ENCODE measurements around the gene NMU.
"Not testable (repeated sequence)": the region's sequence is repeated elsewhere in the genome, so short reads cannot be mapped to it uniquely, and the experiment has no call there.

Gene NMU

GRCh38 chr4:55624063-55624462 is 12.0 kb downstream of the NMU start:
- not testable (repeated sequence) for DNase-seq

GRCh38 chr4:55618546-55619143 is 17.5 kb downstream of the NMU start:
- no peak for DNase-seq

- DNase-seq, result no peak
Measured at GRCh38 chr4:55617587-55618197, 18.4 kb downstream of the NMU start.

- no peak for DNase-seq
Measured at GRCh38 chr4:55615008-55615407, 21.1 kb downstream of the NMU start.

- DNase-seq, result no peak
Measured at GRCh38 chr4:55613621-55614020, 22.5 kb downstream of the NMU start.

- no peak for DNase-seq
Measured at GRCh38 chr4:55612341-55612740, 23.8 kb downstream of the NMU start.

- no peak for DNase-seq
Measured at GRCh38 chr4:55611358-55612059, 24.6 kb downstream of the NMU start.

- no peak for DNase-seq
Measured at GRCh38 chr4:55610381-55610780, 25.7 kb downstream of the NMU start.

GRCh38 chr4:55609393-55609866 is 26.7 kb downstream of the NMU start:
- peak; percentile 19 for DNase-seq

- no peak for DNase-seq
Measured at GRCh38 chr4:55608591-55608990, 27.5 kb downstream of the NMU start.

- no peak for DNase-seq
Measured at GRCh38 chr4:55604996-55605395, 31.1 kb downstream of the NMU start.

GRCh38 chr4:55600640-55601039 is 35.5 kb downstream of the NMU start:
- DNase-seq, result no peak

- DNase-seq, result no peak
Measured at GRCh38 chr4:55598641-55599040, 37.5 kb downstream of the NMU start.

GRCh38 chr4:55592014-55592413 is 44.1 kb downstream of the NMU start, which contains the start of gene PDCL2:
Gene PDCL2 (minus strand): TSS chr4:55592245. CDS start chr4:55592109, 136 bp downstream.
- DNase-seq, result no peak

- DNase-seq, result no peak
Measured at GRCh38 chr4:55588160-55588559, 47.9 kb downstream of the NMU start.

- not testable (repeated sequence) for DNase-seq
Measured at GRCh38 chr4:55582773-55583172, 53.3 kb downstream of the NMU start.

- no peak for DNase-seq
Measured at GRCh38 chr4:55578341-55579010, 57.6 kb downstream of the NMU start.

- DNase-seq, result no peak
Measured at GRCh38 chr4:55575513-55575912, 60.6 kb downstream of the NMU start.

GRCh38 chr4:55574252-55574651 is 61.8 kb downstream of the NMU start:
- DNase-seq, result no peak

GRCh38 chr4:55571806-55572205 is 64.3 kb downstream of the NMU start:
- no peak for DNase-seq

GRCh38 chr4:55568905-55569504 is 67.1 kb downstream of the NMU start:
- DNase-seq, result no peak

- DNase-seq, result no peak
Measured at GRCh38 chr4:55561889-55562288, 74.2 kb downstream of the NMU start.

- DNase-seq, result no peak
Measured at GRCh38 chr4:55560096-55560495, 76.0 kb downstream of the NMU start.

Data from fibroblast of skin of scalp (primary cell).